ENCODE measurements around the gene CCDC192. TPM values are rescaled to one million over a fixed set of nuclear protein-coding genes. Genes with fewer than 3 reads are reported as not detected.

The CCDC192 gene
- total RNA-seq, 1 donor from 2014 or later: 1.3 TPM

DNA sequence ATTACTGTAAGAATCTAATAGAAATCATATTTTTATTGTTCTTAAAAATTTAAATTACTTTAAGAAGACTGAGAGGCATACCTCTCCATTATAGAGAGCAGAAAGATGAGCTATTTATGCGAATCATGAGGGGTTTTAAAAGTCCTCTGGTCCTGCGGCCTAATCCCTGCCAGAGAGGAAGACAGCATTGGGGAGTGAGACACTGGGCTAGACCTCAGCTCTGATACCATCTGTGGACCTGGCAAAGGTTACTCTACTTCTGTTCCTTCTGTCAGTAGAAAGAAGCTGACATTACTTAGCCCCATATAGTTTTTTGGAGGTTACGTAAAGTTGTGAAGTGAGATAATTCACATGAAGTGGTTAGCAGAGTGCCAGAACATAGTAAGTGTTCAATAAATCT is 103.6 kb downstream of the CCDC192 start:
- H3K4me1 Mint-ChIP-seq: peaks cover 16% of the 10 kb centered on the region
- H3K27me3 Mint-ChIP-seq (ENCODE audit: low read depth): no peaks in the 10 kb centered on the region
- H3K4me3 Mint-ChIP-seq: no peak overlapping the region
- H3K9me3 Mint-ChIP-seq: no peaks in the 10 kb centered on the region
- H3K36me3 Mint-ChIP-seq (ENCODE audit: low read depth): no peaks in the 10 kb centered on the region
- no peak overlapping the region for H3K27ac Mint-ChIP-seq (ENCODE audit: unreplicated experiment)
- TF ChIP-seq, protein P1, sequence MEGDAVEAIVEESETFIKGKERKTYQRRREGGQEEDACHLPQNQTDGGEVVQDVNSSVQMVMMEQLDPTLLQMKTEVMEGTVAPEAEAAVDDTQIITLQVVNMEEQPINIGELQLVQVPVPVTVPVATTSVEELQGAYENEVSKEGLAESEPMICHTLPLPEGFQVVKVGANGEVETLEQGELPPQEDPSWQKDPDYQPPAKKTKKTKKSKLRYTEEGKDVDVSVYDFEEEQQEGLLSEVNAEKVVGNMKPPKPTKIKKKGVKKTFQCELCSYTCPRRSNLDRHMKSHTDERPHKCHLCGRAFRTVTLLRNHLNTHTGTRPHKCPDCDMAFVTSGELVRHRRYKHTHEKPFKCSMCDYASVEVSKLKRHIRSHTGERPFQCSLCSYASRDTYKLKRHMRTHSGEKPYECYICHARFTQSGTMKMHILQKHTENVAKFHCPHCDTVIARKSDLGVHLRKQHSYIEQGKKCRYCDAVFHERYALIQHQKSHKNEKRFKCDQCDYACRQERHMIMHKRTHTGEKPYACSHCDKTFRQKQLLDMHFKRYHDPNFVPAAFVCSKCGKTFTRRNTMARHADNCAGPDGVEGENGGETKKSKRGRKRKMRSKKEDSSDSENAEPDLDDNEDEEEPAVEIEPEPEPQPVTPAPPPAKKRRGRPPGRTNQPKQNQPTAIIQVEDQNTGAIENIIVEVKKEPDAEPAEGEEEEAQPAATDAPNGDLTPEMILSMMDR (conservative IDR thresholded peaks at IDR 0.05): no peak
- DNase-seq (ENCODE audit: low read depth, low spot score): no peak

DNA sequence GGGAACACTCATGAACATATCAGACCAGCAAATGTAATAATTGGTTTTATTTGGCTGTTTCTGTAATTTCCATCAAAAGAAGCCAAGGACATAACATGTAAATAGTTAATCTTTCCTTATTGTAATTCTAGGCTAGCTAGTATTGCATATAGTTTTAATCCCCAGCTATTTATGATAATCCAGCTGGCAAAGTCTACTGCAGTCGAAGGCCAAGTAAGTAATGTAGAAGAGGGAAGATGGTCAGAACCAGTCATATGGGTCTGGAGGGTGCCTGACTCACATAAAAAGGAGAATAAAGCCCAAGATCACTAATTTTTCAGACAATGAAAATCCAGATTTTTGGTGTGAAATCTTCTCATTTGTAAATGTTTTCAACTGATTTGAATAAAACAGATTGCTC is 106.3 kb downstream of the CCDC192 start:
- Mint-ChIP-seq H3K4me3 (no peak overlapping the region), H3K27ac (ENCODE audit: unreplicated experiment) (no peak overlapping the region), H3K36me3 (ENCODE audit: low read depth) (no peaks in the 10 kb centered on the region), H3K9me3 (no peaks in the 10 kb centered on the region), H3K4me1 (peaks cover 33% of the 10 kb centered on the region), H3K27me3 (ENCODE audit: low read depth) (no peaks in the 10 kb centered on the region)
- DNase-seq (ENCODE audit: low read depth, low spot score): no peak
- TF ChIP-seq, protein P1 (conservative IDR thresholded peaks at IDR 0.05): no peak

- Mint-ChIP-seq H3K27me3 (ENCODE audit: low read depth) (no peaks in the 10 kb centered on the region), H3K36me3 (ENCODE audit: low read depth) (peaks cover 2% of the 10 kb centered on the region), H3K9me3 (no peaks in the 10 kb centered on the region), H3K4me3 (no peak overlapping the region), H3K27ac (ENCODE audit: unreplicated experiment) (no peak overlapping the region), H3K4me1 (peaks cover 38% of the 10 kb centered on the region)
- TF ChIP-seq, protein P1 (conservative IDR thresholded peaks at IDR 0.05): no peak
- DNase-seq (ENCODE audit: low read depth, low spot score): no peak
Measured at GRCh38 chr5:127810017-127810416, 106.8 kb downstream of the CCDC192 start.

DNA sequence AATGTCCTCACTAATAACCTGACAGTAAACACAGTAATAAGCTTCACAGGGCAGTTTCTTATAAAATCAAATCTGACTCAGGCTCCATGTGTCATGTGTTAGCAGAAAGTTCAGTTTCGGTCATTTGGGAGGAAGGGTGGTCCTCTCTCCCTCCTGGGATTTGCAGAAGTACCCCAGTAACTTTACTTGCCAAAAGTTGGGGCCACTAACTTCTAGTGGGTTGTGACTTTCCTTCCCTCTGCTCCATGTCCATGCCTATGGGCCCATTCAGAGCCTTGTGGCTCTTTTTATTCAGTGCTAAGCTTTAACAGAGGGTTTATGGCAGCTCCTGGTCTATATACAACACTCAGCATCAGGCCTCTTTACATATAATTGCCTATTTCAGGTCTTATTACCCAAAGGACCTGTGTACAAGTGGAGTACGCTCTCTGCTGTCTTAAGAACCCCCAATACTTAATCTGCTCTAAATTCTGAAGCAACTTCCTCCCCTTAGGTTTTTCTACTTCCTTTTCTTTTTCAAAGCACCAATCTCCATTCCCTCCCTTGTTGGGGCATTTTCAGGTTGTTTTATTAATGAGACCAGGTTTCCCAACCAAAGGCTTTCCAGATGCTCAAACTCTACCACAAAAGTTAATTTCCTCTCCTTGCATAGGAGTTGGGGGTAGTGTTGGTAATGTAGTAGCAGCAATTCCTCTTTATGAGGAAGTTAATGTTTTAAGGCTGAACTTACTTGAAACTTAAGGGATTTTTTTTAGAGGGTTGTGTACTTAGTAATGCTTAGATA is 107.7 kb downstream of the CCDC192 start:
- DNase-seq (ENCODE audit: low read depth, low spot score): no peak

DNA sequence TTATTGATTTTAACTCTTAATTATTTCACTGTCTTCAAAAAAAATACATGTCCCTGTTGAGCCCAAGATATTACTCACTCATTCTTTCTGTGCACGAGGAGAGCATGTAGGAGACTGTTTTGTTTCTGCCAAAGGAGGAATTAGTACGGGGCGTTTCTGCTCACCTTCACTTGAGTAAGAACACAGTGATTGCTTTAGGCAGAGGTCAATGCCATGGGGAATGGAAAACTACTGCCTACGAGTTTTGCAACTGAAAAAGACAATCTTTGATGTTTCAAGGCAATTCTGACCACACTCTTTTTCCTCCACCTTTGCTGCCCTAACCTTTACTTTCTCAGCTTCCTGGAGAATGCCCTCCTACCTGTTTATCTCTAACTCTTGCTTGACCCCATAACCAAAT is 109.4 kb downstream of the CCDC192 start:
- no peak overlapping the region for H3K4me3 Mint-ChIP-seq
- peaks cover 3% of the 10 kb centered on the region for H3K36me3 Mint-ChIP-seq (ENCODE audit: low read depth)
- H3K27me3 Mint-ChIP-seq (ENCODE audit: low read depth): no peaks in the 10 kb centered on the region
- no peak for DNase-seq (ENCODE audit: low read depth, low spot score)
- no peak overlapping the region for H3K27ac Mint-ChIP-seq (ENCODE audit: unreplicated experiment)
- no peaks in the 10 kb centered on the region for H3K9me3 Mint-ChIP-seq
- TF ChIP-seq, protein P1 (conservative IDR thresholded peaks at IDR 0.05): no peak
- H3K4me1 Mint-ChIP-seq: peaks cover 40% of the 10 kb centered on the region

More for the DNA sequence above, 107.7 kb downstream of the CCDC192 start:
- H3K4me1 Mint-ChIP-seq: peaks cover 40% of the 10 kb centered on the region
- H3K9me3 Mint-ChIP-seq: no peaks in the 10 kb centered on the region
- no peak overlapping the region for H3K27ac Mint-ChIP-seq (ENCODE audit: unreplicated experiment)
- H3K4me3 Mint-ChIP-seq: no peak overlapping the region
- TF ChIP-seq, protein P1 (conservative IDR thresholded peaks at IDR 0.05): no peak
- H3K27me3 Mint-ChIP-seq (ENCODE audit: low read depth): no peaks in the 10 kb centered on the region
- H3K36me3 Mint-ChIP-seq (ENCODE audit: low read depth): peaks cover 3% of the 10 kb centered on the region
